GM12892 (cell line): ENCODE data around the gene RPL11.

Experiments used
- POLR2A ChIP-seq: IDR thresholded peaks from 2 replicates; pipeline ENCODE4 v1.6.1; 2011; ENCODE audit warnings: low read depth, low read length, control low read depth
- POLR2AphosphoS5 ChIP-seq: IDR thresholded peaks from 2 replicates; pipeline ENCODE4 v1.6.1; 2011; ENCODE audit warnings: low read depth, low read length, control low read depth

- TF ChIP-seq POLR2AphosphoS5 (peak; percentile 82), POLR2A (peak; percentile 72)
Measured at GRCh38 chr1:23720256-23720995, 28.8 kb downstream of the RPL11 start.
